ENCODE measurements around the gene SIT1.
A peak's percentile ranks its signal among the peaks of the same experiment; 100 is the strongest.
"Not testable (repeated sequence)": the region's sequence is repeated elsewhere in the genome, so short reads cannot be mapped to it uniquely, and the experiment has no call there.

SIT1 gene

GRCh38 chr9:35657546-35658136 lies 6.9 kb upstream of the SIT1 start, which contains the start of gene RMRP:
RMRP (minus strand) TSS chr9:35658019.
- Histone ChIP-seq H3K4me3 (ENCODE audit: low read length) (peak within 1 kb of the TSS; percentile 91), H3K9me3 (ENCODE audit: control insufficient read depth, low read length) (no peaks in the 10 kb centered on the region), H3K36me3 (ENCODE audit: control insufficient read depth, insufficient read depth, low read length, severe bottlenecking) (peaks cover 20% of the 10 kb centered on the region), H3K9ac (ENCODE audit: low read length) (peak within 1 kb of the TSS; percentile 99), H3K27me3 (replicated peaks; ENCODE audit: control insufficient read depth, insufficient read depth, low read length) (no peaks in the 10 kb centered on the region), H3K4me1 (ENCODE audit: control insufficient read depth, insufficient read depth, low read length) (peaks cover 38% of the 10 kb centered on the region)
- DNase-seq (ENCODE audit: low read depth) = peak; percentile 99

GRCh38 chr9:35656831-35657545 lies 6.3 kb upstream of the SIT1 start:
- Histone ChIP-seq H3K4me3 (ENCODE audit: low read length) (peak overlapping the region; percentile 64), H3K36me3 (ENCODE audit: control insufficient read depth, insufficient read depth, low read length, severe bottlenecking) (peaks cover 20% of the 10 kb centered on the region), H3K9ac (ENCODE audit: low read length) (peak overlapping the region; percentile 99), H3K9me3 (ENCODE audit: control insufficient read depth, low read length) (no peaks in the 10 kb centered on the region), H3K27me3 (replicated peaks; ENCODE audit: control insufficient read depth, insufficient read depth, low read length) (no peaks in the 10 kb centered on the region), H3K4me1 (ENCODE audit: control insufficient read depth, insufficient read depth, low read length) (peaks cover 43% of the 10 kb centered on the region)
- no peak for DNase-seq (ENCODE audit: low read depth)

GRCh38 chr9:35656348-35656747 lies 5.6 kb upstream of the SIT1 start:
- Histone ChIP-seq H3K27me3 (replicated peaks; ENCODE audit: control insufficient read depth, insufficient read depth, low read length) (no peaks in the 10 kb centered on the region), H3K4me3 (ENCODE audit: low read length) (no peak overlapping the region), H3K9ac (ENCODE audit: low read length) (no peak overlapping the region), H3K4me1 (ENCODE audit: control insufficient read depth, insufficient read depth, low read length) (peaks cover 43% of the 10 kb centered on the region), H3K9me3 (ENCODE audit: control insufficient read depth, low read length) (no peaks in the 10 kb centered on the region), H3K36me3 (ENCODE audit: control insufficient read depth, insufficient read depth, low read length, severe bottlenecking) (peaks cover 14% of the 10 kb centered on the region)
- DNase-seq (ENCODE audit: low read depth) = no peak

DNA sequence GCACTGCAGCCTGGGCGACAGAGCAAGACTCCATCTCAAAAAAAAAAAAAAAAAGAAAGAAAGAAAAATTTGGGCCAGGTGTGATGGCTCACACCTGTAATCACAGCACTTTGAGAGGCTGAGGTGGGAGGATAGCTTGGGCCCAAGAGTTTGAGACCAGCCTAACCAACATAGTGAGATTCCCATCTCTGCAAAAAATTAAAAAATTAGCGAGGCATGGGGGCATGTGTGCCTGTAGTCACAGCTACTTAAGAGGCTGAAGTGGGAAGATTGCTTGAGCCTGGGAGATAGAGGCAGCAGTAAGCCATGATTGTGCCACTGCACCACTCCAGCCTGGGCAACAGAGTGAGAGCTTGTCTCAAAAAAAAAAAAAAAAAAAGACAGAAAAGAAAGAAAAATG lies 2.9 kb upstream of the SIT1 start:
- no peaks in the 10 kb centered on the region for H3K27me3 ChIP-seq (replicated peaks; ENCODE audit: control insufficient read depth, insufficient read depth, low read length)
- H3K9ac ChIP-seq (ENCODE audit: low read length) = peak overlapping the region; percentile 5
- H3K4me3 ChIP-seq (ENCODE audit: low read length) = no peak overlapping the region
- H3K9me3 ChIP-seq (ENCODE audit: control insufficient read depth, low read length) = no peaks in the 10 kb centered on the region
- DNase-seq (ENCODE audit: low read depth) = no peak
- peaks cover 50% of the 10 kb centered on the region for H3K4me1 ChIP-seq (ENCODE audit: control insufficient read depth, insufficient read depth, low read length)
- H3K36me3 ChIP-seq (ENCODE audit: control insufficient read depth, insufficient read depth, low read length, severe bottlenecking) = no peaks in the 10 kb centered on the region

GRCh38 chr9:35652829-35653209 lies 2.1 kb upstream of the SIT1 start:
- H3K27me3 ChIP-seq (replicated peaks; ENCODE audit: control insufficient read depth, insufficient read depth, low read length) = no peaks in the 10 kb centered on the region
- H3K36me3 ChIP-seq (ENCODE audit: control insufficient read depth, insufficient read depth, low read length, severe bottlenecking) = no peaks in the 10 kb centered on the region
- H3K4me3 ChIP-seq (ENCODE audit: low read length) = no peak overlapping the region
- H3K9me3 ChIP-seq (ENCODE audit: control insufficient read depth, low read length) = no peaks in the 10 kb centered on the region
- peak overlapping the region; percentile 73 for H3K9ac ChIP-seq (ENCODE audit: low read length)
- peaks cover 58% of the 10 kb centered on the region for H3K4me1 ChIP-seq (ENCODE audit: control insufficient read depth, insufficient read depth, low read length)
- DNase-seq (ENCODE audit: low read depth) = peak; percentile 16

DNA sequence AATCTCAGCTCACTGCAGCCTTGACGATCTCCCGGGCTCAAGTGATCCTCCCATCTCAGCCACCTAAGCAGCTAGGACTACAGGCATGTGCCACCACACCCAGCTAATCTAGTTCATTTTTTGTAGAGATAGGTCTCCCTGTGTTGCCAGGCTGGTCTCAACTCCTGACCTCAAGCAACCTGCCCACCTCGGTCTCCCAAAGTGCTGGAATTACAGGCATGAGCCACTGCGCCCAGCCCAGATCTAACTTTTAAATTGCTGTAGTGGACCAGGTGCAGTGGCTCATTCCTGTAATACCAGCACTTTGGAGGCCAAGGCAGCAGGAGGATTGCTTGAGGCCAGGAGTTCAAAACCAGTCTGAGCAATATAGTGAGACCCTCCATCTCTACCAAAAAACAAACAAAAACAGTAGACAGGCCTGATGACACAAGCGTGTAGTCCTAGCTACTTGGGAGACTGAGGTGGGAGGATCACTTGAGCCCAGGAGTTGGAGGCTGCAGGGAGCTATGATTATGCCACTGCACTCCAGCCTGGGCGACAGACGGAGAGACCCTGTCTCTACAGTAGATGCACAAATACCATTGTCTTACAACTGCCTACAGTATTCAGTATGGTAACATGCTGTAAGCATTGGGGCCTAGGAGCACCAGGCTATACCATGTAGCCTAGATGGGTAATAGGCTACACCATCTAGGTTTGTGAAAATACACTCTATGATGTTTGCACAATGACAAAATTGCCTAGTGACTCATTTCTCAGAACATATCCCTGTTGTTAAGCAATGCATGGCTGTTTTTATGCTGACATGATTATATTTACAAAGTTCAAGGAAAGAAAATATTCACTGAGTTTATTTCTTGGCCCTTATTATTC lies 1.5 kb upstream of the SIT1 start:
- peaks cover 61% of the 10 kb centered on the region for H3K4me1 ChIP-seq (ENCODE audit: control insufficient read depth, insufficient read depth, low read length)
- H3K9ac ChIP-seq (ENCODE audit: low read length) = peak overlapping the region; percentile 82
- H3K4me3 ChIP-seq (ENCODE audit: low read length) = no peak overlapping the region
- H3K27me3 ChIP-seq (replicated peaks; ENCODE audit: control insufficient read depth, insufficient read depth, low read length) = no peaks in the 10 kb centered on the region
- no peaks in the 10 kb centered on the region for H3K9me3 ChIP-seq (ENCODE audit: control insufficient read depth, low read length)
- H3K36me3 ChIP-seq (ENCODE audit: control insufficient read depth, insufficient read depth, low read length, severe bottlenecking) = no peaks in the 10 kb centered on the region
- peak; percentile 85 for DNase-seq (ENCODE audit: low read depth)

DNA sequence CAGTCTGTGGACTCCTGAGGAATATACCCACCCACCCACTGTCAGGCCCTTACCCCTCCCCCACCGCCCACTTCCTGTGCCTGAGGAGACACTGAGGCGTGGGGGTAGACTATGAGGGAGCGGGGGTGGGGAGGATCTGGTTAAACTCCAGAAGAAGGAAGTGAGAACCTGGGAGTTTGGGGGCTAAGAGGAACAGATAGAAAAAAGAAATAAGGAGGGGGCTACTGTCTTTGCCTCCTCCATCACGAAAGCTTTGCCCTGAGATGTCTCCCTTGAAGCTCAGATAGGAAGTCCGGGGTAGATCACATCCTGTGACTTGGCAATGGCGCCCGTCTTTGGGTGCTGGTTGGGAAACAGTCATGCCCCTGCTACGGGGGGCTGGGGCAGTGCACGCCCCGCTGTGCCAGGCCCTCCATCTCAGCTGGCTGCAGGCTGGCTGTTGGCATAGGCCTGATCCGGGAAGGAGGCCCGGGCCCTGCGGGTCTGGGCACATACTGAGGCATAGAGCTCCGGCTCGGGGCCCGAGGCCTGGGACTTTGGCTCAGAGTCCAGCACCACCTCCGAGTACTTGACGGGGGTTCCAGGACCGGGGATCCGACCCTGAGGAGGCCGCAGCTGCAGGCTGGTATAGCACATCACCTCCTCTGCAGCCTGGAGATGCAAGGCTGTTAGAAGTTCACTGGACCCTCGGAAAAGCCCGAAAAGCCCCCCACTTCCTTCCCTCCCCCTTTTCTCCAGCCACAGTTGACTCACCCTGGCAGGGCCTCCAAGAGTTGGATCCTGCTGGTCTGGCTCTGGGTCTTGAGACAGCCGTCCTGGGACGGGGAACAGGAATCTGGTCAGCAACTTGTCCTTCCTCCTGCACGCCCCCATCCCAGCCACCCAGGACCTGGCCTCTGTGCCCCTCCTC lies 1.0 kb downstream of the SIT1 start:
- Histone ChIP-seq H3K9ac (ENCODE audit: low read length) (peak overlapping the region; percentile 82), H3K4me3 (ENCODE audit: low read length) (peak overlapping the region; percentile 67), H3K36me3 (ENCODE audit: control insufficient read depth, insufficient read depth, low read length, severe bottlenecking) (no peaks in the 10 kb centered on the region), H3K9me3 (ENCODE audit: control insufficient read depth, low read length) (no peaks in the 10 kb centered on the region), H3K4me1 (ENCODE audit: control insufficient read depth, insufficient read depth, low read length) (peaks cover 76% of the 10 kb centered on the region), H3K27me3 (replicated peaks; ENCODE audit: control insufficient read depth, insufficient read depth, low read length) (no peaks in the 10 kb centered on the region)
- DNase-seq (ENCODE audit: low read depth) = no peak

GRCh38 chr9:35646533-35647265 lies 4.0 kb downstream of the SIT1 start:
- peak overlapping the region; percentile 91 for H3K9ac ChIP-seq (ENCODE audit: low read length)
- DNase-seq (ENCODE audit: low read depth) = peak; percentile 98
- H3K4me1 ChIP-seq (ENCODE audit: control insufficient read depth, insufficient read depth, low read length) = peaks cover 80% of the 10 kb centered on the region
- H3K27me3 ChIP-seq (replicated peaks; ENCODE audit: control insufficient read depth, insufficient read depth, low read length) = no peaks in the 10 kb centered on the region
- H3K36me3 ChIP-seq (ENCODE audit: control insufficient read depth, insufficient read depth, low read length, severe bottlenecking) = no peaks in the 10 kb centered on the region
- H3K4me3 ChIP-seq (ENCODE audit: low read length) = peak overlapping the region; percentile 86
- no peaks in the 10 kb centered on the region for H3K9me3 ChIP-seq (ENCODE audit: control insufficient read depth, low read length)

DNA sequence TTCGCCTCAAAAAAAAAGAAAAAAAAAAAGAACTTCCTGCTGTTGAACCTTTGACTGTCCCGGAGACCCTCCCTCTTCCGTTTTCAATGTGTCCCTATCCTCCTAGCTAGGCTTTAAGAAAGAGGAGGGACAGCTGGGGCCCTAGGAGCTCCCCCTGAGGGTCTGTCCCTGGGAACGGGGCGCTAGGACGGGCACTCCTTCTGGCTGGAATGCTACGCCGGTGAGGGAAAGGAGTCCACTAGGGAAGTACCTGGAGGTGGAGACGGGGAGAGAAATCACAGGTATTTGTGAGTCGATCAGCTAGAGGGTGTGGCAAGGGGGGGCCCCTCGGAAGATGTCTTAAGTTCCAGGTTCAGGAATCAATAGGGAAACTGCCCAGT lies 4.6 kb downstream of the SIT1 start:
- Histone ChIP-seq H3K4me1 (ENCODE audit: control insufficient read depth, insufficient read depth, low read length) (peaks cover 75% of the 10 kb centered on the region), H3K9me3 (ENCODE audit: control insufficient read depth, low read length) (no peaks in the 10 kb centered on the region), H3K9ac (ENCODE audit: low read length) (peak overlapping the region; percentile 91), H3K4me3 (ENCODE audit: low read length) (peak overlapping the region; percentile 86), H3K27me3 (replicated peaks; ENCODE audit: control insufficient read depth, insufficient read depth, low read length) (no peaks in the 10 kb centered on the region), H3K36me3 (ENCODE audit: control insufficient read depth, insufficient read depth, low read length, severe bottlenecking) (no peaks in the 10 kb centered on the region)
- peak; percentile 56 for DNase-seq (ENCODE audit: low read depth)

GRCh38 chr9:35645736-35646135 lies 5.0 kb downstream of the SIT1 start:
- H3K36me3 ChIP-seq (ENCODE audit: control insufficient read depth, insufficient read depth, low read length, severe bottlenecking); DNase-seq (ENCODE audit: low read depth); H3K9me3 ChIP-seq (ENCODE audit: control insufficient read depth, low read length); H3K27me3 ChIP-seq (replicated peaks; ENCODE audit: control insufficient read depth, insufficient read depth, low read length): not testable (repeated sequence)
- peaks cover 71% of the 10 kb centered on the region for H3K4me1 ChIP-seq (ENCODE audit: control insufficient read depth, insufficient read depth, low read length)
- H3K4me3 ChIP-seq (ENCODE audit: low read length) = peak overlapping the region; percentile 86
- H3K9ac ChIP-seq (ENCODE audit: low read length) = peak overlapping the region; percentile 91

Measured in adipocyte (in vitro differentiated cells).